ENCODE results near the gene TMIE.
A peak's percentile ranks its signal among the peaks of the same experiment; 100 is the strongest.

The TMIE gene

GRCh38 chr3:46716461-46717441, 15.6 kb downstream of the TMIE start:
- TF ChIP-seq, protein P1, sequence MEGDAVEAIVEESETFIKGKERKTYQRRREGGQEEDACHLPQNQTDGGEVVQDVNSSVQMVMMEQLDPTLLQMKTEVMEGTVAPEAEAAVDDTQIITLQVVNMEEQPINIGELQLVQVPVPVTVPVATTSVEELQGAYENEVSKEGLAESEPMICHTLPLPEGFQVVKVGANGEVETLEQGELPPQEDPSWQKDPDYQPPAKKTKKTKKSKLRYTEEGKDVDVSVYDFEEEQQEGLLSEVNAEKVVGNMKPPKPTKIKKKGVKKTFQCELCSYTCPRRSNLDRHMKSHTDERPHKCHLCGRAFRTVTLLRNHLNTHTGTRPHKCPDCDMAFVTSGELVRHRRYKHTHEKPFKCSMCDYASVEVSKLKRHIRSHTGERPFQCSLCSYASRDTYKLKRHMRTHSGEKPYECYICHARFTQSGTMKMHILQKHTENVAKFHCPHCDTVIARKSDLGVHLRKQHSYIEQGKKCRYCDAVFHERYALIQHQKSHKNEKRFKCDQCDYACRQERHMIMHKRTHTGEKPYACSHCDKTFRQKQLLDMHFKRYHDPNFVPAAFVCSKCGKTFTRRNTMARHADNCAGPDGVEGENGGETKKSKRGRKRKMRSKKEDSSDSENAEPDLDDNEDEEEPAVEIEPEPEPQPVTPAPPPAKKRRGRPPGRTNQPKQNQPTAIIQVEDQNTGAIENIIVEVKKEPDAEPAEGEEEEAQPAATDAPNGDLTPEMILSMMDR (conservative IDR thresholded peaks at IDR 0.05): no peak
- TF ChIP-seq ZFX (IDR thresholded peaks at IDR 0.05): no peak
- no peak overlapping the region for H3K27ac ChIP-seq

DNA sequence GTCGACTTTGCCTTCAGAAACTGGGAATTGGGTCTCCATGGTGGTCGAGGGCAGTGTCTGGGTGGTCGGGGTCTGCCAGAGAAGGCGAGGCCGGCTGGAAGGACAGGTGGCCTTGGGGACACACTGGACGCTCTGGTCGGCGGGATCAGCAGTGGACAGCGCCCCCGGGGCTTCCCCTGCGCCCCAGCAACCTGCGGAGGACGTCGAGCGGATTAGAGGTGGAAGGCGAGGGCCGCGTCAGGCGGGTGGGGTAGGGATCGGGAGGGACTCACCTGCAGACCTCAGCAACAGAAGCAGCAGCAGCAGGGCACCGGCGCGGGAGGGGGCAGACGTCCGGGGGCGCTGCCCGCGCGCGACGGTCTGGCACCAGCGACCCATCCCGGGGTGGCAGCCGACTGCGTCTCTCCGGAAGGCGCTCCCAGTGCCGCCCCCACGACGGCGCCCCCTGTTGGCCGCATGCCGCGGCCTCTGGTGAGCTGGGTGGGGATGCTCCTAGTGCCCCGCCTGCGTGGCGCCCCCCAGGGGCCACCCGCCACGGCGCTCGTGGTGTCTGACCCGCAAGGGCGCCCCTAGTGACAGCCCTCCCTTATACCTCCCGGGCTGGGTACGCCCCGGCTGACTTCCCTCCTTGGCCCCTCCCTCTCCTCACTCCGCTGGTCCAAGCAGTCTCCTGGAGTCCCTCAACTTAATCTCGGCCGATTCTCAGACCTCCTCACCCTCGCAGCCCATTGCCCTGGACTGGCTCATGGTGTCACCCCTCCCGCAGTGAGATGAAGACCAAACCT, 16.4 kb downstream of the TMIE start, which contains the start of gene PRSS50:
TSS of gene PRSS50 (minus strand) at position 423 of the 785 bp plus-strand sequence. CDS start at position 378, 45 bp downstream.
- no peak within 1 kb of the TSS for H3K27ac ChIP-seq
- TF ChIP-seq, protein P1 (conservative IDR thresholded peaks at IDR 0.05): peak; percentile 56
- TF ChIP-seq ZFX (IDR thresholded peaks at IDR 0.05): no peak

DNA sequence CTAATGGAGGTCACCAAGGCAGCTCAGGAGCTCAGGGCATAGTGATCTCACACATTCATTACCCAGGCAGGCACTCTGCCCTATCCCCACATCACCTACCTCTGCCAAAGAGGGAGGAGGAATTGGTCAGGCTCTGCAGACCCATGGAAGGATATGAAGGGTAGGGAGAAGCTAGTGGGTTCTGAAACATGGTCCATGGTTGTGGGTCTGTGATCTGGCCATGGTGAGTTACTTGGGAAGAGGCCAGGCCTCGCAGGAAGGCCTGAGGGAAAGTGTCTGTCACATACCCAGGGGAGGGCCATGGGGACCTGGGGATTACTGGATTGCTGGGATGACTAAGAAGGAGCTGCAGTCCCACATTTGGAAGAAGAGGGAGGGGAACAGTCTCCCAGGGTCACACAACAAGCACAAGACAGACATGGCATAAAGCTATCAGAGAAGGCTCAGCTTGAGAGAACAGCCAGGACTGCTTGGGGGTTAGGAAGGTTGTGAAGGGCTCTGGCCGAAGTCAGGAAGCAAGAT, 17.9 kb downstream of the TMIE start:
- H3K27ac ChIP-seq: no peak overlapping the region
- TF ChIP-seq, protein P1 (conservative IDR thresholded peaks at IDR 0.05): no peak
- no peak for TF ChIP-seq ZFX (IDR thresholded peaks at IDR 0.05)

GRCh38 chr3:46719735-46720271, 18.6 kb downstream of the TMIE start:
- TF ChIP-seq, protein P1 (conservative IDR thresholded peaks at IDR 0.05): no peak
- TF ChIP-seq ZFX (IDR thresholded peaks at IDR 0.05): no peak
- H3K27ac ChIP-seq: no peak overlapping the region

- no peak overlapping the region for H3K27ac ChIP-seq
- TF ChIP-seq, protein P1 (conservative IDR thresholded peaks at IDR 0.05): no peak
- TF ChIP-seq ZFX (IDR thresholded peaks at IDR 0.05): no peak
These were observed 19.8 kb downstream of the TMIE start for GRCh38 chr3:46721009-46721408.

DNA sequence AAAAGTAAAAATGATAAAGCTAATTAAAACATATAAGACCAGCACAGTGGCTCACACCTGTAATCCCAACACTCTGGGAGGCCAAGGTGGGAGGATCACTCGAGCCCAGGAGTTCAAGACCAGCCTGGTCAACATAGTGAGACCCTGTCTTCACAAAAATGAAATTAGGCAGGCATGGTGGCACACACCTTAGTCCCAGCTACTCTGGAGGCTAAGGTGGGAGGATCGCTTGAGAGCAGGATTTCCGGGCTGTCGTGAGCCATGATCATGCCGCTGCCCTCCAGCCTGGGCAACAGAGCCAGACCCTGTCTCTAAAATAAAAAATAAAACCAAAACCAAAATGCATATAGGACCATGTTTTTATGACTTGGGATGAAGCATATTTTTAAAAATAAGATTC, 21.3 kb downstream of the TMIE start:
- no peak for TF ChIP-seq ZFX (IDR thresholded peaks at IDR 0.05)
- TF ChIP-seq, protein P1 (conservative IDR thresholded peaks at IDR 0.05): no peak
- no peak overlapping the region for H3K27ac ChIP-seq

Measured in C4-2B (cell line).